SK-N-SH (cell line): Measurements from ENCODE around the gene MARCHF3. TPM values are rescaled to one million over a fixed set of nuclear protein-coding genes. Genes with fewer than 3 reads are reported as not detected.

ENCODE experiments used
- CTCF ChIA-PET: fragments of 300-600, 350-600 bp; formaldehyde crosslinking; extraction: SDS; loops from one replicate; lab custom pipeline; 2021; lab: Yijun Ruan, JAX
- POLR2A ChIA-PET: fragments of 350-600 bp; sonication (Branson Sonifier 250); formaldehyde crosslinking; extraction: SDS; loops from one replicate; lab custom pipeline; 2020; ENCODE audit warnings: antibody characterized with exemption, inconsistent platforms; lab: Yijun Ruan, JAX
- DNase-seq: peaks from one replicate; pipeline ENCODE4 v3.0.0; 2012
- H2AFZ ChIP-seq: fragments of 200-600 bp; sonication (generic); 2 replicates; pipeline ENCODE4 v1.8.1; 2016; ENCODE audit warnings: antibody characterized with exemption, mild to moderate bottlenecking, low read depth
- H3F3A ChIP-seq: fragments of 200-600 bp; sonication (generic); replicated peaks from 2 replicates; pipeline ENCODE3; 2016; ENCODE audit warnings: antibody characterized with exemption, mild to moderate bottlenecking; ENCODE audit not compliant: insufficient read depth
- H3K27ac ChIP-seq, 2 experiments: fragments of 200-500 bp in 1 of 2; fragments of 200-600 bp in 1 of 2; sonication (Bioruptor generic) in 1 of 2; sonication (generic), shearing (Covaris generic) in 1 of 2; 2 replicates each; pipeline versions ENCODE4 v1.5.1 to v1.6.1; 2014 to 2016; ENCODE audit warnings: low read depth in 2 of 2, inconsistent platforms in 1 of 2, low read length in 1 of 2, mild to moderate bottlenecking in 1 of 2, mixed read lengths in 1 of 2
- H3K27me3 ChIP-seq: fragments of 200-600 bp; sonication (generic), shearing (Covaris generic); 2 replicates; pipeline ENCODE4 v1.6.1; 2016; ENCODE audit warnings: mixed run types; ENCODE audit not compliant: insufficient read depth
- H3K36me3 ChIP-seq, 2 experiments: fragments of 200-500 bp in 1 of 2; fragments of 200-600 bp in 1 of 2; sonication (Bioruptor generic) in 1 of 2; sonication (generic) in 1 of 2; replicated peaks in 1 of 2; 2 replicates each; pipeline versions ENCODE3 to v1.5.1; 2014 to 2016; ENCODE audit warnings: low read length in 1 of 2, mild to moderate bottlenecking in 1 of 2; ENCODE audit not compliant: insufficient read depth in 2 of 2, control insufficient read depth in 1 of 2
- H3K4me1 ChIP-seq, 2 experiments: fragments of 200-500 bp in 1 of 2; fragments of 200-600 bp in 1 of 2; sonication (Bioruptor generic) in 1 of 2; sonication (generic), shearing (Covaris generic) in 1 of 2; 2 replicates each; pipeline versions ENCODE4 v1.5.1 to v1.6.1; 2014 to 2016; ENCODE audit warnings: low read depth in 1 of 2, low read length in 1 of 2, mixed run types in 1 of 2; ENCODE audit not compliant: insufficient read depth in 2 of 2, control insufficient read depth in 1 of 2
- H3K4me2 ChIP-seq: fragments of 200-600 bp; sonication (generic), shearing (Covaris generic); 2 replicates; pipeline ENCODE4 v1.6.1; 2017; ENCODE audit warnings: mixed run types
- H3K4me3 ChIP-seq, 2 experiments: fragments of 200-500 bp in 1 of 2; fragments of 200-600 bp in 1 of 2; sonication (Bioruptor generic) in 1 of 2; sonication (generic), shearing (Covaris generic) in 1 of 2; 2 replicates each; pipeline versions ENCODE4 v1.5.1 to v1.8.1; 2014 to 2016; ENCODE audit warnings: low read depth in 2 of 2, inconsistent platforms in 1 of 2, low read length in 1 of 2, mild to moderate bottlenecking in 1 of 2, mixed read lengths in 1 of 2, moderate library complexity in 1 of 2
- H3K79me2 ChIP-seq: fragments of 200-600 bp; sonication (generic); 2 replicates; pipeline ENCODE4 v1.8.1; 2017; ENCODE audit warnings: mild to moderate bottlenecking; ENCODE audit not compliant: insufficient read depth
- H3K9ac ChIP-seq: fragments of 200-600 bp; sonication (generic); 2 replicates; pipeline ENCODE4 v1.6.1; 2017; ENCODE audit warnings: mixed run types
- H3K9me2 ChIP-seq: fragments of 200-600 bp; sonication (generic); 2 replicates; pipeline ENCODE4 v1.6.1; 2017; ENCODE audit warnings: mixed run types
- H3K9me3 ChIP-seq: fragments of 200-600 bp; sonication (generic); 2 replicates; pipeline ENCODE4 v1.6.1; 2017; ENCODE audit warnings: mixed run types, mild to moderate bottlenecking, moderate library complexity
- H4K20me1 ChIP-seq: fragments of 200-600 bp; sonication (generic); 2 replicates; pipeline ENCODE4 v1.6.1; 2017; ENCODE audit warnings: mild to moderate bottlenecking, mixed run types; ENCODE audit not compliant: insufficient read depth
- JUND ChIP-seq: IDR thresholded peaks from 2 replicates; pipeline ENCODE4 v1.4.0; 2012
- POLR2AphosphoS5 ChIP-seq: IDR thresholded peaks from 2 replicates; pipeline ENCODE4 v1.6.1; 2012; ENCODE audit warnings: low read depth, low read length
- RFX5 ChIP-seq: IDR thresholded peaks from 2 replicates; pipeline ENCODE4 v1.6.1; 2012; ENCODE audit warnings: mild to moderate bottlenecking, improper control_type of control experiment, low read length
- TAF1 ChIP-seq: IDR thresholded peaks from 2 replicates; pipeline ENCODE4 v1.6.1; 2012; ENCODE audit warnings: low read depth, mild to moderate bottlenecking, low read length, moderate library complexity, borderline replicate concordance
- TCF12 ChIP-seq: IDR thresholded peaks from 2 replicates; pipeline ENCODE4 v1.4.0; 2012
- USF1 ChIP-seq: IDR thresholded peaks from 2 replicates; pipeline ENCODE4 v1.4.0; 2012; ENCODE audit warnings: low read depth, borderline replicate concordance
- YY1 ChIP-seq: IDR thresholded peaks from 2 replicates; pipeline ENCODE4 v1.4.0; 2012; ENCODE audit warnings: low read depth, mild to moderate bottlenecking
- WGBS: methylation state at CpG from one replicate; pipeline ENCODE4 v1.1.6; 2017; ENCODE audit warnings: low lambda C conversion rate; 5-methylcytosine and 5-hydroxymethylcytosine counted together
- polyA plus RNA-seq, 3 experiments: library from polyadenylated mRNA; depleted of rRNA; stranded (reverse); fragments of >200 nt; gene quantifications; 2 replicates each; pipeline ENCODE4 v1.2.3, GENCODE V29; 2012
- TF ChIP-seq, protein P1 (sequence below): fragments of 150-350 bp; IDR thresholded peaks from 2 replicates; pipeline ENCODE4 v1.6.1; 2016; ENCODE audit warnings: mild to moderate bottlenecking, low read depth, low read length
- TF ChIP-seq, protein P2 (sequence below): IDR thresholded peaks from 2 replicates; pipeline ENCODE4 v1.6.1; 2012; ENCODE audit warnings: mild to moderate bottlenecking, low read depth, low read length, moderate library complexity
- TF ChIP-seq, protein P3 (sequence below): fragments of 200-600 bp; sonication (generic); IDR thresholded peaks from 2 replicates; pipeline ENCODE4 v1.6.1; 2017; ENCODE audit warnings: antibody characterized with exemption, mild to moderate bottlenecking, moderate library complexity

Gene MARCHF3
- polyA plus RNA-seq, 1 of the 3 experiments (the other 2 are of a cell fraction): 21.5 TPM

DNA sequence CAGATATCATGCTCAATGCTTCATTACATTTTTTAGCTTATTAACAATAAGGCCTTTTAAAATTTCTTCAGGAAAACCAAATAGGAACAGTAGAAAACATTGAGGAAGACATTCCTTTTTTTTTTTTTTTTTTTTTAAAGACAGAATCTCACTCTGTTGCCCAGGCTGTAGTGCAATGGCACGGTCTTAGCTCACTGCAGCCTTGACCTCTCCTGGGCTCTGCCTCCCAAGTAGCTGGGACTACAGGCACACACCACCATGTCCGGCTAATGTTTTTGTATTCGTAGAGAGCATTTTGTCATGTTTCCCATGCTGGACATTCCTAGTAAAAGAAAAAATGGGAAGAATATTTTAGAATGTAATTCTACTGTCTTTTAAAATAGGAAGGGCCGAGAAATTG is 193.1 kb downstream of the MARCHF3 start (continued):
- TF ChIP-seq, protein P1, sequence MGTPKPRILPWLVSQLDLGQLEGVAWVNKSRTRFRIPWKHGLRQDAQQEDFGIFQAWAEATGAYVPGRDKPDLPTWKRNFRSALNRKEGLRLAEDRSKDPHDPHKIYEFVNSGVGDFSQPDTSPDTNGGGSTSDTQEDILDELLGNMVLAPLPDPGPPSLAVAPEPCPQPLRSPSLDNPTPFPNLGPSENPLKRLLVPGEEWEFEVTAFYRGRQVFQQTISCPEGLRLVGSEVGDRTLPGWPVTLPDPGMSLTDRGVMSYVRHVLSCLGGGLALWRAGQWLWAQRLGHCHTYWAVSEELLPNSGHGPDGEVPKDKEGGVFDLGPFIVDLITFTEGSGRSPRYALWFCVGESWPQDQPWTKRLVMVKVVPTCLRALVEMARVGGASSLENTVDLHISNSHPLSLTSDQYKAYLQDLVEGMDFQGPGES: no peak
- TF ChIP-seq USF1 (no peak), POLR2AphosphoS5 (no peak)
- TF ChIP-seq, protein P2, sequence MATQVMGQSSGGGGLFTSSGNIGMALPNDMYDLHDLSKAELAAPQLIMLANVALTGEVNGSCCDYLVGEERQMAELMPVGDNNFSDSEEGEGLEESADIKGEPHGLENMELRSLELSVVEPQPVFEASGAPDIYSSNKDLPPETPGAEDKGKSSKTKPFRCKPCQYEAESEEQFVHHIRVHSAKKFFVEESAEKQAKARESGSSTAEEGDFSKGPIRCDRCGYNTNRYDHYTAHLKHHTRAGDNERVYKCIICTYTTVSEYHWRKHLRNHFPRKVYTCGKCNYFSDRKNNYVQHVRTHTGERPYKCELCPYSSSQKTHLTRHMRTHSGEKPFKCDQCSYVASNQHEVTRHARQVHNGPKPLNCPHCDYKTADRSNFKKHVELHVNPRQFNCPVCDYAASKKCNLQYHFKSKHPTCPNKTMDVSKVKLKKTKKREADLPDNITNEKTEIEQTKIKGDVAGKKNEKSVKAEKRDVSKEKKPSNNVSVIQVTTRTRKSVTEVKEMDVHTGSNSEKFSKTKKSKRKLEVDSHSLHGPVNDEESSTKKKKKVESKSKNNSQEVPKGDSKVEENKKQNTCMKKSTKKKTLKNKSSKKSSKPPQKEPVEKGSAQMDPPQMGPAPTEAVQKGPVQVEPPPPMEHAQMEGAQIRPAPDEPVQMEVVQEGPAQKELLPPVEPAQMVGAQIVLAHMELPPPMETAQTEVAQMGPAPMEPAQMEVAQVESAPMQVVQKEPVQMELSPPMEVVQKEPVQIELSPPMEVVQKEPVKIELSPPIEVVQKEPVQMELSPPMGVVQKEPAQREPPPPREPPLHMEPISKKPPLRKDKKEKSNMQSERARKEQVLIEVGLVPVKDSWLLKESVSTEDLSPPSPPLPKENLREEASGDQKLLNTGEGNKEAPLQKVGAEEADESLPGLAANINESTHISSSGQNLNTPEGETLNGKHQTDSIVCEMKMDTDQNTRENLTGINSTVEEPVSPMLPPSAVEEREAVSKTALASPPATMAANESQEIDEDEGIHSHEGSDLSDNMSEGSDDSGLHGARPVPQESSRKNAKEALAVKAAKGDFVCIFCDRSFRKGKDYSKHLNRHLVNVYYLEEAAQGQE: no peak

GRCh38 chr5:126836778-126837177 is 193.6 kb downstream of the MARCHF3 start:
- H3K27me3 ChIP-seq: no peaks in the 10 kb centered on the region
- H3K9ac ChIP-seq: no peak overlapping the region
- no peaks in the 10 kb centered on the region for H3K9me3 ChIP-seq
- H3F3A ChIP-seq: peaks cover 14% of the 10 kb centered on the region
- TF ChIP-seq JUND: no peak
- TF ChIP-seq RFX5: no peak
- no peak for TF ChIP-seq YY1
- TF ChIP-seq TCF12: no peak
- TF ChIP-seq TAF1: no peak
- TF ChIP-seq POLR2AphosphoS5: no peak
- TF ChIP-seq, protein P3, sequence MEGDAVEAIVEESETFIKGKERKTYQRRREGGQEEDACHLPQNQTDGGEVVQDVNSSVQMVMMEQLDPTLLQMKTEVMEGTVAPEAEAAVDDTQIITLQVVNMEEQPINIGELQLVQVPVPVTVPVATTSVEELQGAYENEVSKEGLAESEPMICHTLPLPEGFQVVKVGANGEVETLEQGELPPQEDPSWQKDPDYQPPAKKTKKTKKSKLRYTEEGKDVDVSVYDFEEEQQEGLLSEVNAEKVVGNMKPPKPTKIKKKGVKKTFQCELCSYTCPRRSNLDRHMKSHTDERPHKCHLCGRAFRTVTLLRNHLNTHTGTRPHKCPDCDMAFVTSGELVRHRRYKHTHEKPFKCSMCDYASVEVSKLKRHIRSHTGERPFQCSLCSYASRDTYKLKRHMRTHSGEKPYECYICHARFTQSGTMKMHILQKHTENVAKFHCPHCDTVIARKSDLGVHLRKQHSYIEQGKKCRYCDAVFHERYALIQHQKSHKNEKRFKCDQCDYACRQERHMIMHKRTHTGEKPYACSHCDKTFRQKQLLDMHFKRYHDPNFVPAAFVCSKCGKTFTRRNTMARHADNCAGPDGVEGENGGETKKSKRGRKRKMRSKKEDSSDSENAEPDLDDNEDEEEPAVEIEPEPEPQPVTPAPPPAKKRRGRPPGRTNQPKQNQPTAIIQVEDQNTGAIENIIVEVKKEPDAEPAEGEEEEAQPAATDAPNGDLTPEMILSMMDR: no peak
- WGBS: 94% methylated on average over 2 of the region's 2 CpGs
- H3K27ac ChIP-seq: no peak overlapping the region
- no peak for DNase-seq
- CTCF ChIA-PET: interaction anchor here (0.7 to 3.9 kb wide), 9 partner anchors 9 to 655 kb away, joined by 3 to 21 read pairs (median 3); no protein-coding TSS in a partner anchor
- no peaks in the 10 kb centered on the region for H4K20me1 ChIP-seq
- no peak overlapping the region for H2AFZ ChIP-seq
- H3K79me2 ChIP-seq: peaks cover 5% of the 10 kb centered on the region; the same call in 1 of the 2 replicates
- H3K9me2 ChIP-seq: no peaks in the 10 kb centered on the region
- H3K4me2 ChIP-seq: no peak overlapping the region
- no peaks in the 10 kb centered on the region; a peak in 2 of 4 replicates for H3K4me1 ChIP-seq
- H3K4me3 ChIP-seq: no peak overlapping the region
- H3K36me3 ChIP-seq: peaks cover 34 to 48% of the 10 kb centered on the region in 2 experiments
- POLR2A ChIA-PET: no interaction called here
